ENCODE results near the gene KIAA1671.

KIAA1671 gene

GRCh38 chr22:25153961-25154666 is 201.6 kb downstream of the KIAA1671 start:
- DNase-seq = peak; percentile 59

- no peak for DNase-seq
Observed at GRCh38 chr22:25154667-25154999, 202.1 kb downstream of the KIAA1671 start.

GRCh38 chr22:25156736-25157135 is 204.2 kb downstream of the KIAA1671 start:
- DNase-seq = no peak

GRCh38 chr22:25159028-25159427 is 206.5 kb downstream of the KIAA1671 start:
- peak; percentile 69 for DNase-seq

- no peak for DNase-seq
Observed at GRCh38 chr22:25160120-25160996, 207.8 kb downstream of the KIAA1671 start.

- no peak for DNase-seq
Observed at GRCh38 chr22:25161017-25161915, 208.8 kb downstream of the KIAA1671 start.

- no peak for DNase-seq
Observed at GRCh38 chr22:25161916-25162530, 209.5 kb downstream of the KIAA1671 start.

- DNase-seq = no peak
Observed at GRCh38 chr22:25162561-25162960, 210.0 kb downstream of the KIAA1671 start.

GRCh38 chr22:25165785-25166184 is 213.3 kb downstream of the KIAA1671 start:
- no peak for DNase-seq

GRCh38 chr22:25166266-25167040 is 213.9 kb downstream of the KIAA1671 start:
- DNase-seq = no peak

- DNase-seq = no peak
Observed at GRCh38 chr22:25167082-25167481, 214.6 kb downstream of the KIAA1671 start.

GRCh38 chr22:25167834-25168601 is 215.5 kb downstream of the KIAA1671 start:
- no peak for DNase-seq

GRCh38 chr22:25169278-25170031 is 216.9 kb downstream of the KIAA1671 start:
- DNase-seq = no peak

- no peak for DNase-seq
Observed at GRCh38 chr22:25170426-25170980, 218.0 kb downstream of the KIAA1671 start.

GRCh38 chr22:25172153-25172552 is 219.6 kb downstream of the KIAA1671 start:
- DNase-seq = no peak

- DNase-seq = no peak
Observed at GRCh38 chr22:25174156-25174887, 221.8 kb downstream of the KIAA1671 start.

GRCh38 chr22:25174888-25175411 is 222.4 kb downstream of the KIAA1671 start:
- no peak for DNase-seq

GRCh38 chr22:25176175-25176574 is 223.7 kb downstream of the KIAA1671 start:
- DNase-seq = no peak

GRCh38 chr22:25176799-25177198 is 224.3 kb downstream of the KIAA1671 start:
- no peak for DNase-seq

Data from right hindlimb (tissue), 1 donor.